Neural progenitor cell (in vitro differentiated cells): Measurements from ENCODE around the gene RBM47.

Source experiments
- CTCF ChIP-seq: fragments of 200-600 bp; sonication (generic); IDR thresholded peaks from 2 replicates; pipeline ENCODE4 v1.5.1; 2017; ENCODE audit warnings: antibody characterized with exemption, mild to moderate bottlenecking
- EZH2 ChIP-seq: fragments of 200-600 bp; sonication (generic); IDR thresholded peaks from 2 replicates; pipeline ENCODE4 v1.6.1; 2017; ENCODE audit warnings: antibody characterized with exemption, mild to moderate bottlenecking, moderate library complexity

GRCh38 chr4:40502220-40502619, 127.4 kb downstream of the RBM47 start:
- TF ChIP-seq CTCF: no peak
- no peak for TF ChIP-seq EZH2
